HepG2 (cell line): ENCODE measurements around the gene CBLB. TPM values are rescaled to one million over a fixed set of nuclear protein-coding genes. Genes with fewer than 3 reads are reported as not detected.

Experiments
- ATAC-seq: fragments of 200-7000 bp; cut with Tn5 transposase; 3 replicates; pipeline ENCODE4 v1.9.1; 2020; ENCODE audit warnings: mild to moderate bottlenecking, moderate library complexity
- BruUV-seq: library from RNA; stranded (reverse); fragments of 400-500 nt; replicated peaks from 2 replicates; lab custom pipeline; 2021; lab: Mats Ljungman, UMichigan
- CTCF ChIA-PET: fragments of 300-600 bp; formaldehyde crosslinking; extraction: SDS; loops from one replicate; lab custom pipeline; 2021; ENCODE audit warnings: low total read pairs, inconsistent platforms, low intra/inter-chr PET ratio; lab: Yijun Ruan, JAX
- POLR2A ChIA-PET: fragments of 350-600 bp; sonication (Branson Sonifier 250); formaldehyde crosslinking; loops from one replicate; lab custom pipeline; 2020; ENCODE audit warnings: antibody characterized with exemption, inconsistent platforms; lab: Yijun Ruan, JAX
- DNase-seq: peaks from one replicate; pipeline ENCODE4 v3.0.0-alpha.2; 2015; ENCODE audit warnings: low spot score
- FAIRE-seq: peaks from 3 replicates; lab custom pipeline; 2011; peaks lifted over from hg19 to GRCh38; lab: Jason Lieb, UNC
- H2AFZ ChIP-seq: one replicate; pipeline ENCODE4 v1.6.1; 2011; ENCODE audit warnings: low read length, inconsistent platforms
- H3K27ac ChIP-seq: fragments of 300-600 bp; 3 replicates; pipeline ENCODE4 v1.8.0; 2011; ENCODE audit warnings: mixed run types, mild to moderate bottlenecking, mixed read lengths, low read length, inconsistent platforms; ENCODE audit not compliant: insufficient read depth; ENCODE audit errors: extremely low read length
- H3K27me3 ChIP-seq, 2 experiments: fragments of 200-600 bp in 1 of 2; 2 replicates in 1 of 2; 3 replicates in 1 of 2; pipeline versions ENCODE4 v1.6.0 to v1.8.0; 2011; ENCODE audit warnings: low read length in 2 of 2, mild to moderate bottlenecking in 2 of 2, moderate library complexity in 2 of 2, inconsistent platforms in 1 of 2; ENCODE audit not compliant: insufficient read depth in 2 of 2, control insufficient read depth in 1 of 2
- H3K36me3 ChIP-seq, 2 experiments: fragments of 200-600 bp in 1 of 2; replicated peaks in 1 of 2; 2 replicates in 1 of 2; 3 replicates in 1 of 2; pipeline versions ENCODE4 v1.5.1 to v1.8.0; 2011; ENCODE audit warnings: low read length in 2 of 2, inconsistent platforms in 1 of 2; ENCODE audit not compliant: insufficient read depth in 2 of 2, control insufficient read depth in 1 of 2
- H3K4me1 ChIP-seq: 2 replicates; pipeline ENCODE4 v1.5.1; 2012; ENCODE audit warnings: low read length, inconsistent platforms; ENCODE audit not compliant: insufficient read depth
- H3K4me2 ChIP-seq: 2 replicates; pipeline ENCODE4 v1.6.0; 2011; ENCODE audit warnings: low read depth, low read length, inconsistent platforms
- H3K4me3 ChIP-seq, 3 experiments: fragments of 200-600 bp in 1 of 3; sonication (generic), shearing (Covaris generic) in 1 of 3; replicated peaks in 1 of 3; 2 replicates each; pipeline ENCODE4 v1.5.1; 2011 to 2016; ENCODE audit warnings: low read length in 3 of 3, inconsistent platforms in 2 of 3, low read depth in 2 of 3, mild to moderate bottlenecking in 2 of 3, control low read depth in 1 of 3, mixed read lengths in 1 of 3; ENCODE audit not compliant: insufficient read depth in 1 of 3
- H3K79me2 ChIP-seq: one replicate; pipeline ENCODE4 v1.6.1; 2011; ENCODE audit warnings: low read length, inconsistent platforms; ENCODE audit not compliant: insufficient read depth
- H3K9ac ChIP-seq: 2 replicates; pipeline ENCODE4 v1.6.0; 2011; ENCODE audit warnings: mild to moderate bottlenecking, low read depth, low read length, inconsistent platforms; ENCODE audit not compliant: insufficient read depth
- H3K9me3 ChIP-seq: 2 replicates; pipeline ENCODE4 v1.5.1; 2012; ENCODE audit warnings: mild to moderate bottlenecking, low read length
- H4K20me1 ChIP-seq: 2 replicates; pipeline ENCODE4 v1.6.0; 2011; ENCODE audit warnings: inconsistent platforms, mild to moderate bottlenecking, low read length, moderate library complexity; ENCODE audit not compliant: insufficient read depth
- ARNTL ChIP-seq: sonication (generic); formaldehyde crosslinking; IDR thresholded peaks from 2 replicates; pipeline ENCODE4 v1.4.0; 2020; ENCODE audit warnings: mild to moderate bottlenecking, missing genetic modification reagents
- GTF3A ChIP-seq: sonication (generic); formaldehyde crosslinking; conservative IDR thresholded peaks from 2 replicates; pipeline ENCODE4 v1.4.0; 2020; ENCODE audit warnings: mild to moderate bottlenecking, missing genetic modification reagents
- HNF4A ChIP-seq: sonication (generic); formaldehyde crosslinking; IDR thresholded peaks from 2 replicates; pipeline ENCODE4 v1.4.0; 2020; ENCODE audit warnings: missing genetic modification reagents
- HOXA7 ChIP-seq: sonication (generic); formaldehyde crosslinking; IDR thresholded peaks from 2 replicates; pipeline ENCODE4 v1.8.1; 2022; ENCODE audit warnings: mild to moderate bottlenecking, missing genetic modification reagents, moderate library complexity
- HOXA9 ChIP-seq: sonication (generic); formaldehyde crosslinking; IDR thresholded peaks from 2 replicates; pipeline ENCODE4 v1.8.1; 2022; ENCODE audit warnings: missing genetic modification reagents, mild to moderate bottlenecking, moderate library complexity, borderline replicate concordance
- KDM4B ChIP-seq: sonication (generic); formaldehyde crosslinking; IDR thresholded peaks from 2 replicates; pipeline ENCODE4 v1.4.0; 2020; ENCODE audit warnings: missing genetic modification reagents
- KLF12 ChIP-seq: sonication (generic); formaldehyde crosslinking; IDR thresholded peaks from 2 replicates; pipeline ENCODE4 v1.4.0; 2020; ENCODE audit warnings: missing genetic modification reagents, borderline replicate concordance
- MED13 ChIP-seq: sonication (generic); formaldehyde crosslinking; IDR thresholded peaks from 2 replicates; pipeline ENCODE4 v1.5.0; 2020; ENCODE audit warnings: missing genetic modification reagents
- MTF1 ChIP-seq: sonication (generic); formaldehyde crosslinking; IDR thresholded peaks from 2 replicates; pipeline ENCODE4 v1.5.0; 2020; ENCODE audit warnings: missing genetic modification reagents
- PRDM15 ChIP-seq: sonication (generic); formaldehyde crosslinking; IDR thresholded peaks from 2 replicates; pipeline ENCODE4 v1.4.0; 2020; ENCODE audit warnings: missing genetic modification reagents
- RBM22 ChIP-seq: fragments of 200-400 bp; formaldehyde crosslinking; optimal IDR thresholded peaks from 2 replicates; pipeline ENCODE3; 2017; ENCODE audit warnings: mild to moderate bottlenecking, low read length, moderate library complexity
- SMAD1 ChIP-seq: sonication (generic); formaldehyde crosslinking; IDR thresholded peaks from 2 replicates; pipeline ENCODE4 v1.4.0; 2020; ENCODE audit warnings: missing genetic modification reagents, low read depth, mild to moderate bottlenecking, borderline replicate concordance
- SNAI1 ChIP-seq: sonication (generic); formaldehyde crosslinking; IDR thresholded peaks from 2 replicates; pipeline ENCODE4 v1.5.0; 2020; ENCODE audit warnings: mild to moderate bottlenecking, missing genetic modification reagents, borderline replicate concordance
- TBL1XR1 ChIP-seq: fragments of 150-350 bp; IDR thresholded peaks from 2 replicates; pipeline ENCODE4 v1.6.1; 2014; ENCODE audit warnings: borderline replicate concordance, low read length; ENCODE audit not compliant: partially characterized antibody
- TEF ChIP-seq: sonication (generic); formaldehyde crosslinking; IDR thresholded peaks from 2 replicates; pipeline ENCODE4 v1.5.0; 2020; ENCODE audit warnings: missing genetic modification reagents
- TERF1 ChIP-seq: sonication (generic); formaldehyde crosslinking; IDR thresholded peaks from 2 replicates; pipeline ENCODE4 v1.8.0; 2022; ENCODE audit warnings: mild to moderate bottlenecking, missing genetic modification reagents, moderate library complexity
- ZC3H13 ChIP-seq: sonication (generic); formaldehyde crosslinking; IDR thresholded peaks from 2 replicates; pipeline ENCODE4 v1.8.1; 2023; ENCODE audit warnings: mild to moderate bottlenecking, missing genetic modification reagents, moderate library complexity
- ZNF343 ChIP-seq: sonication (generic); formaldehyde crosslinking; IDR thresholded peaks from 2 replicates; pipeline ENCODE4 v1.4.0; 2020; ENCODE audit warnings: mild to moderate bottlenecking, missing genetic modification reagents
- ZNF546 ChIP-seq: sonication (generic); formaldehyde crosslinking; conservative IDR thresholded peaks from 2 replicates; pipeline ENCODE4 v1.8.1; 2023; ENCODE audit warnings: mild to moderate bottlenecking, missing genetic modification reagents
- ZNF674 ChIP-seq: sonication (generic); formaldehyde crosslinking; IDR thresholded peaks from 2 replicates; pipeline ENCODE4 v1.5.0; 2020; ENCODE audit warnings: low read depth, mild to moderate bottlenecking, missing genetic modification reagents
- in situ Hi-C: cut with HindIII; loops from 2 replicates; pipeline ENCODE4 v1.10.0; 2017; ENCODE audit warnings: low pct_unique_long_range_greater_than_20kb; ENCODE audit not compliant: extremely low pct_ligation_motif_present
- intact Hi-C: fragments of 100-400 bp; cut with micrococcal nuclease; formaldehyde crosslinking; loops from one replicate; pipeline ENCODE4 v1.10.0; 2022; ENCODE audit not compliant: unreplicated experiment
- polyA plus RNA-seq, 8 experiments: library from polyadenylated mRNA; depleted of rRNA in 3 of 8; stranded (reverse) in 7 of 8; unstranded in 1 of 8; fragments of >200 nt; fragmentation: Illumina TruSeq in 4 of 8; extraction: Trizol in 4 of 8; gene quantifications; 2 replicates each; pipeline versions ENCODE4 v1.2.1 to v1.2.3, GENCODE V29; 2011 to 2016; ENCODE audit warnings: low read depth in 4 of 8, missing spikeins in 1 of 8, mixed read lengths in 1 of 8; ENCODE audit not compliant: insufficient read depth in 1 of 8
- total RNA-seq, 5 experiments: library from RNA; depleted of rRNA; stranded (reverse); fragments of >200 nt; fragmentation: Illumina TruSeq; extraction: Trizol; gene quantifications; 2 replicates each; pipeline ENCODE4 v1.2.3, GENCODE V29; 2016; ENCODE audit warnings: low read depth in 1 of 5

Gene CBLB
- total and polyA plus RNA-seq, 2 of the 13 experiments (the other 11 are each of a cell fraction or from before 2014, with no cell fraction given): 9.8 to 16.4 TPM

GRCh38 chr3:105691053-105691452 lies 177.8 kb downstream of the CBLB start:
- TF ChIP-seq ZNF343 (CRISPR knock-in tag) (no peak), HOXA7 (CRISPR knock-in tag) (no peak), RBM22 (no peak), MED13 (CRISPR knock-in tag) (no peak), SMAD1 (CRISPR knock-in tag) (no peak), HNF4A (CRISPR knock-in tag) (no peak), KLF12 (CRISPR knock-in tag) (no peak), SNAI1 (CRISPR knock-in tag) (no peak), KDM4B (CRISPR knock-in tag) (no peak), PRDM15 (no peak), TEF (no peak), TERF1 (CRISPR knock-in tag) (no peak), MTF1 (CRISPR knock-in tag) (no peak), ARNTL (CRISPR knock-in tag) (no peak), ZNF546 (CRISPR knock-in tag) (no peak), ZNF674 (no peak), TBL1XR1 (no peak), HOXA9 (CRISPR knock-in tag) (no peak), ZC3H13 (CRISPR knock-in tag) (no peak), GTF3A (CRISPR knock-in tag) (no peak)
- TF ChIP-seq, all 625 proteins: peak for 0
- Histone ChIP-seq H3K9ac (no peak overlapping the region), H3K9me3 (no peaks in the 10 kb centered on the region), H4K20me1 (no peaks in the 10 kb centered on the region), H3K4me2 (no peak overlapping the region), H3K79me2 (no peaks in the 10 kb centered on the region), H3K4me1 (peaks cover 10% of the 10 kb centered on the region), H3K27ac (no peak overlapping the region), H3K4me3 (no peak overlapping the region), H3K27me3 (no peaks in the 10 kb centered on the region), H2AFZ (no peak overlapping the region), H3K36me3 (no peaks in the 10 kb centered on the region)
- intact Hi-C loops (no loop called here), in situ Hi-C loops (no loop called here)
- no peak for FAIRE-seq
- ATAC-seq: no peak
- ChIA-PET CTCF (no interaction called here), POLR2A (no interaction called here)
- BruUV-seq: no TSS peak
- DNase-seq: no peak
